Measurements from ENCODE around the gene ENDOV. TPM values are rescaled to one million over a fixed set of nuclear protein-coding genes. Genes with fewer than 3 reads are reported as not detected.

The ENDOV gene
- total RNA-seq, 1 donor from 2014 or later, result 17.6 TPM

GRCh38 chr17:80446645-80447405 lies 31.9 kb downstream of the ENDOV start:
- intact Hi-C loops (cut with micrococcal nuclease), result no loop called here

GRCh38 chr17:80447790-80448189 lies 32.8 kb downstream of the ENDOV start:
- intact Hi-C loops (cut with micrococcal nuclease), result no loop called here

- intact Hi-C loops (cut with micrococcal nuclease), result no loop called here
Observed at GRCh38 chr17:80449194-80449929, 34.4 kb downstream of the ENDOV start.

- intact Hi-C loops (cut with micrococcal nuclease), result loop anchor here (10.0 kb wide), 1 partner anchor 125 kb away; no protein-coding TSS in a partner anchor
Observed at GRCh38 chr17:80449930-80450576, 35.1 kb downstream of the ENDOV start.

- intact Hi-C loops (cut with micrococcal nuclease), result loop anchor here (10.0 kb wide), 1 partner anchor 124 kb away; no protein-coding TSS in a partner anchor
Observed at GRCh38 chr17:80451104-80451775, 36.3 kb downstream of the ENDOV start.

- intact Hi-C loops (cut with micrococcal nuclease), result loop anchor here (10.0 kb wide), 1 partner anchor 122 kb away; no protein-coding TSS in a partner anchor
Observed at GRCh38 chr17:80452173-80452915, 37.4 kb downstream of the ENDOV start.

GRCh38 chr17:80453126-80453997 lies 38.4 kb downstream of the ENDOV start:
- intact Hi-C loops (cut with micrococcal nuclease), result loop anchor here (10.0 kb wide), 1 partner anchor 121 kb away; no protein-coding TSS in a partner anchor

- intact Hi-C loops (cut with micrococcal nuclease), result loop anchor here (1.0 to 10.0 kb wide), 2 partner anchors 121 to 438 kb away; no protein-coding TSS in a partner anchor
Observed at GRCh38 chr17:80453998-80454556, 39.1 kb downstream of the ENDOV start.

GRCh38 chr17:80454557-80455335 lies 39.8 kb downstream of the ENDOV start:
- intact Hi-C loops (cut with micrococcal nuclease), result loop anchor here (1.0 to 10.0 kb wide), 3 partner anchors 39 to 438 kb away; partner anchors contain the start of gene ENDOV

GRCh38 chr17:80455336-80455710 lies 40.4 kb downstream of the ENDOV start:
- intact Hi-C loops (cut with micrococcal nuclease), result loop anchor here (1.0 to 10.0 kb wide), 2 partner anchors 40 to 119 kb away; partner anchors contain the start of gene ENDOV

- intact Hi-C loops (cut with micrococcal nuclease), result loop anchor here (1.0 to 10.0 kb wide), 2 partner anchors 40 to 119 kb away; partner anchors contain the start of gene ENDOV
Observed at GRCh38 chr17:80455784-80456183, 40.8 kb downstream of the ENDOV start.

GRCh38 chr17:80456465-80457235 lies 41.7 kb downstream of the ENDOV start:
- intact Hi-C loops (cut with micrococcal nuclease), result loop anchor here (10.0 kb wide), 1 partner anchor 118 kb away; no protein-coding TSS in a partner anchor

- intact Hi-C loops (cut with micrococcal nuclease), result loop anchor here (10.0 kb wide), 1 partner anchor 117 kb away; no protein-coding TSS in a partner anchor
Observed at GRCh38 chr17:80457236-80457856, 42.4 kb downstream of the ENDOV start.

- intact Hi-C loops (cut with micrococcal nuclease), result loop anchor here (10.0 kb wide), 1 partner anchor 117 kb away; no protein-coding TSS in a partner anchor
Observed at GRCh38 chr17:80458016-80458415, 43.0 kb downstream of the ENDOV start.

- intact Hi-C loops (cut with micrococcal nuclease), result loop anchor here (10.0 kb wide), 1 partner anchor 116 kb away; no protein-coding TSS in a partner anchor
Observed at GRCh38 chr17:80459234-80459633, 44.3 kb downstream of the ENDOV start.

- intact Hi-C loops (cut with micrococcal nuclease), result no loop called here
Observed at GRCh38 chr17:80460429-80460834, 45.5 kb downstream of the ENDOV start.

Measured in T-helper 2 cell treated with Interferon-gamma antibody and Interleukin-4, amounts not matched to agents 100 ng/mL and 5 ng/mL, for 36 hours (primary cell).